WTC11 (cell line): ENCODE data around the gene TMEM72. TPM values are rescaled to one million over a fixed set of nuclear protein-coding genes. Genes with fewer than 3 reads are reported as not detected.
A peak's percentile ranks its signal among the peaks of the same experiment; 100 is the strongest.

Source experiments
- CREB1 ChIP-seq: sonication (generic); formaldehyde crosslinking; IDR thresholded peaks from 2 replicates; pipeline ENCODE4 v1.8.0; 2023; ENCODE audit warnings: mild to moderate bottlenecking, missing genetic modification reagents
- EMX1 ChIP-seq: fragments of 250-450 bp; sonication (Bioruptor Pico); IDR thresholded peaks from 2 replicates; pipeline ENCODE4 v1.8.0; 2021; ENCODE audit warnings: mild to moderate bottlenecking
- FOXP1 ChIP-seq: sonication (generic); formaldehyde crosslinking; IDR thresholded peaks from 2 replicates; pipeline ENCODE4 v1.8.0; 2022; ENCODE audit warnings: missing genetic modification reagents, mild to moderate bottlenecking, moderate library complexity, borderline replicate concordance
- GABPB1 ChIP-seq: sonication (generic); formaldehyde crosslinking; IDR thresholded peaks from 2 replicates; pipeline ENCODE4 v1.8.1; 2023; ENCODE audit warnings: mild to moderate bottlenecking, missing genetic modification reagents
- NR1H2 ChIP-seq: sonication (generic); formaldehyde crosslinking; IDR thresholded peaks from 2 replicates; pipeline ENCODE4 v1.9.0; 2021; ENCODE audit warnings: mild to moderate bottlenecking, moderate library complexity, missing genetic modification reagents
- PRRX2 ChIP-seq: fragments of 250-450 bp; sonication (Bioruptor Pico); IDR thresholded peaks from 2 replicates; pipeline ENCODE4 v1.8.0; 2021; ENCODE audit warnings: mild to moderate bottlenecking
- TCF7 ChIP-seq: sonication (generic); formaldehyde crosslinking; IDR thresholded peaks from 2 replicates; pipeline ENCODE4 v1.8.0; 2022; ENCODE audit warnings: mild to moderate bottlenecking, low read depth, missing genetic modification reagents, moderate library complexity
- TEAD4 ChIP-seq: sonication (generic); formaldehyde crosslinking; IDR thresholded peaks from 2 replicates; pipeline ENCODE4 v1.8.0; 2022; ENCODE audit warnings: mild to moderate bottlenecking, missing genetic modification reagents
- TP53 ChIP-seq: sonication (generic); formaldehyde crosslinking; IDR thresholded peaks from 2 replicates; pipeline ENCODE4 v1.8.1; 2023; ENCODE audit warnings: mild to moderate bottlenecking, missing genetic modification reagents
- ZBTB21 ChIP-seq: sonication (generic); formaldehyde crosslinking; IDR thresholded peaks from 2 replicates; pipeline ENCODE4 v1.8.1; 2023; ENCODE audit warnings: mild to moderate bottlenecking, missing genetic modification reagents, borderline replicate concordance
- ZNF121 ChIP-seq: sonication (generic); formaldehyde crosslinking; IDR thresholded peaks from 2 replicates; pipeline ENCODE4 v1.8.0; 2023; ENCODE audit warnings: missing genetic modification reagents
- ZNF219 ChIP-seq: sonication (generic); formaldehyde crosslinking; IDR thresholded peaks from 2 replicates; pipeline ENCODE4 v1.8.0; 2023; ENCODE audit warnings: missing genetic modification reagents, mild to moderate bottlenecking, borderline replicate concordance
- ZNF232 ChIP-seq: sonication (generic); formaldehyde crosslinking; IDR thresholded peaks from 2 replicates; pipeline ENCODE4 v1.8.0; 2022; ENCODE audit warnings: mild to moderate bottlenecking, missing genetic modification reagents
- ZNF416 ChIP-seq: fragments of 250-450 bp; sonication (Bioruptor Pico); IDR thresholded peaks from 2 replicates; pipeline ENCODE4 v1.9.0; 2021; ENCODE audit warnings: mild to moderate bottlenecking, inconsistent platforms
- total RNA-seq: library from RNA; stranded (reverse); gene quantifications from 3 replicates; pipeline ENCODE4 v1.2.3, GENCODE V29; 2021
- TF ChIP-seq, protein P1 (sequence below): sonication (generic); formaldehyde crosslinking; IDR thresholded peaks from 2 replicates; pipeline ENCODE4 v1.8.1; 2022; ENCODE audit warnings: missing genetic modification reagents, borderline replicate concordance
- TF ChIP-seq, protein P2 (sequence below): sonication (generic); formaldehyde crosslinking; IDR thresholded peaks from 2 replicates; pipeline ENCODE4 v1.8.0; 2022; ENCODE audit warnings: mild to moderate bottlenecking, missing genetic modification reagents
- TF ChIP-seq, protein P3 (sequence below): sonication (generic); formaldehyde crosslinking; IDR thresholded peaks from 2 replicates; pipeline ENCODE4 v1.8.1; 2022; ENCODE audit warnings: mild to moderate bottlenecking, missing genetic modification reagents, moderate library complexity, borderline replicate concordance
- TF ChIP-seq, protein P4 (sequence below): sonication (generic); formaldehyde crosslinking; IDR thresholded peaks from 2 replicates; pipeline ENCODE4 v1.8.1; 2023; ENCODE audit warnings: mild to moderate bottlenecking, missing genetic modification reagents
- TF ChIP-seq, protein P5 (sequence below): sonication (generic); formaldehyde crosslinking; IDR thresholded peaks from 2 replicates; pipeline ENCODE4 v1.8.0; 2022; ENCODE audit warnings: missing genetic modification reagents
- TF ChIP-seq, protein P6 (sequence below): sonication (generic); formaldehyde crosslinking; IDR thresholded peaks from 2 replicates; pipeline ENCODE4 v1.8.0; 2023; ENCODE audit warnings: missing genetic modification reagents, mild to moderate bottlenecking, borderline replicate concordance
- TF ChIP-seq, protein P7 (sequence below): sonication (generic); formaldehyde crosslinking; IDR thresholded peaks from 2 replicates; pipeline ENCODE4 v1.8.1; 2023; ENCODE audit warnings: mild to moderate bottlenecking, missing genetic modification reagents

Gene TMEM72
- total RNA-seq, 1 experiment from 2014 or later, result not detected

DNA sequence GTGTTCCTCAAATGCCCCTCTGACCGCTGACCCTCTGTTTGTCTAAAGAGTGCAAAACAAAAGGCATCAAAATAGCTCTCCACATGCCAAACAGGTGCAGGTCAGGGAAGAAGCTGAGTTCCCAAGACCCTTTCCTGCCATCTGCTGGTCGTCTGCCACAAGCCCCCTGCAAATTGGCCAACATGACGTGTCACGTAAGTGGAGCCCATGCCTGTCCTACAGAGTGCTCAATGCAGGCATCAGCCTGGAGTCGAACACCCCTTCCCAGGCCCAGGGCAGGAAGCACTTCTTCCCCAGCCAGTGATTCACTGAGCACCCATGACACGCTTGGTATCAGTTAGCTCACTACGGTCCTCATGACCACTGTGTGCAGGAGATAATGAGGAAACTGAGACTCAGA, 14.1 kb downstream of the TMEM72 start (continued):
- TF ChIP-seq, protein P1, sequence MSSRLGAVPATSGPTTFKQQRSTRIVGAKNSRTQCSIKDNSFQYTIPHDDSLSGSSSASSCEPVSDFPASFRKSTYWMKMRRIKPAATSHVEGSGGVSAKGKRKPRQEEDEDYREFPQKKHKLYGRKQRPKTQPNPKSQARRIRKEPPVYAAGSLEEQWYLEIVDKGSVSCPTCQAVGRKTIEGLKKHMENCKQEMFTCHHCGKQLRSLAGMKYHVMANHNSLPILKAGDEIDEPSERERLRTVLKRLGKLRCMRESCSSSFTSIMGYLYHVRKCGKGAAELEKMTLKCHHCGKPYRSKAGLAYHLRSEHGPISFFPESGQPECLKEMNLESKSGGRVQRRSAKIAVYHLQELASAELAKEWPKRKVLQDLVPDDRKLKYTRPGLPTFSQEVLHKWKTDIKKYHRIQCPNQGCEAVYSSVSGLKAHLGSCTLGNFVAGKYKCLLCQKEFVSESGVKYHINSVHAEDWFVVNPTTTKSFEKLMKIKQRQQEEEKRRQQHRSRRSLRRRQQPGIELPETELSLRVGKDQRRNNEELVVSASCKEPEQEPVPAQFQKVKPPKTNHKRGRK, result no peak
- TF ChIP-seq ZNF121 (CRISPR knock-in tag) (no peak), FOXP1 (CRISPR knock-in tag) (peak; percentile 54; the same call in 1 of the 2 replicates), ZNF232 (CRISPR knock-in tag) (0 out of 2 replicates have a peak, but pooled peaks have one; percentile 53), TEAD4 (CRISPR knock-in tag) (no peak), TP53 (CRISPR knock-in tag) (peak; percentile 75; the same call in 1 of the 2 replicates), ZNF219 (CRISPR knock-in tag) (no peak), NR1H2 (no peak), CREB1 (CRISPR knock-in tag) (no peak), GABPB1 (no peak), EMX1 (no peak), TCF7 (CRISPR knock-in tag) (no peak), ZBTB21 (CRISPR knock-in tag) (peak; percentile 73; the same call in 1 of the 2 replicates), ZNF416 (CRISPR knock-in tag) (no peak), PRRX2 (no peak)
- TF ChIP-seq, protein P2, sequence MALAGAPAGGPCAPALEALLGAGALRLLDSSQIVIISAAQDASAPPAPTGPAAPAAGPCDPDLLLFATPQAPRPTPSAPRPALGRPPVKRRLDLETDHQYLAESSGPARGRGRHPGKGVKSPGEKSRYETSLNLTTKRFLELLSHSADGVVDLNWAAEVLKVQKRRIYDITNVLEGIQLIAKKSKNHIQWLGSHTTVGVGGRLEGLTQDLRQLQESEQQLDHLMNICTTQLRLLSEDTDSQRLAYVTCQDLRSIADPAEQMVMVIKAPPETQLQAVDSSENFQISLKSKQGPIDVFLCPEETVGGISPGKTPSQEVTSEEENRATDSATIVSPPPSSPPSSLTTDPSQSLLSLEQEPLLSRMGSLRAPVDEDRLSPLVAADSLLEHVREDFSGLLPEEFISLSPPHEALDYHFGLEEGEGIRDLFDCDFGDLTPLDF (CRISPR knock-in tag), result peak; percentile 43; the same call in 1 of the 2 replicates
- TF ChIP-seq, protein P3, sequence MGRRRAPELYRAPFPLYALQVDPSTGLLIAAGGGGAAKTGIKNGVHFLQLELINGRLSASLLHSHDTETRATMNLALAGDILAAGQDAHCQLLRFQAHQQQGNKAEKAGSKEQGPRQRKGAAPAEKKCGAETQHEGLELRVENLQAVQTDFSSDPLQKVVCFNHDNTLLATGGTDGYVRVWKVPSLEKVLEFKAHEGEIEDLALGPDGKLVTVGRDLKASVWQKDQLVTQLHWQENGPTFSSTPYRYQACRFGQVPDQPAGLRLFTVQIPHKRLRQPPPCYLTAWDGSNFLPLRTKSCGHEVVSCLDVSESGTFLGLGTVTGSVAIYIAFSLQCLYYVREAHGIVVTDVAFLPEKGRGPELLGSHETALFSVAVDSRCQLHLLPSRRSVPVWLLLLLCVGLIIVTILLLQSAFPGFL (CRISPR knock-in tag), result no peak
- TF ChIP-seq, protein P4, sequence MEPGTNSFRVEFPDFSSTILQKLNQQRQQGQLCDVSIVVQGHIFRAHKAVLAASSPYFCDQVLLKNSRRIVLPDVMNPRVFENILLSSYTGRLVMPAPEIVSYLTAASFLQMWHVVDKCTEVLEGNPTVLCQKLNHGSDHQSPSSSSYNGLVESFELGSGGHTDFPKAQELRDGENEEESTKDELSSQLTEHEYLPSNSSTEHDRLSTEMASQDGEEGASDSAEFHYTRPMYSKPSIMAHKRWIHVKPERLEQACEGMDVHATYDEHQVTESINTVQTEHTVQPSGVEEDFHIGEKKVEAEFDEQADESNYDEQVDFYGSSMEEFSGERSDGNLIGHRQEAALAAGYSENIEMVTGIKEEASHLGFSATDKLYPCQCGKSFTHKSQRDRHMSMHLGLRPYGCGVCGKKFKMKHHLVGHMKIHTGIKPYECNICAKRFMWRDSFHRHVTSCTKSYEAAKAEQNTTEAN, result no peak
- TF ChIP-seq, protein P5, sequence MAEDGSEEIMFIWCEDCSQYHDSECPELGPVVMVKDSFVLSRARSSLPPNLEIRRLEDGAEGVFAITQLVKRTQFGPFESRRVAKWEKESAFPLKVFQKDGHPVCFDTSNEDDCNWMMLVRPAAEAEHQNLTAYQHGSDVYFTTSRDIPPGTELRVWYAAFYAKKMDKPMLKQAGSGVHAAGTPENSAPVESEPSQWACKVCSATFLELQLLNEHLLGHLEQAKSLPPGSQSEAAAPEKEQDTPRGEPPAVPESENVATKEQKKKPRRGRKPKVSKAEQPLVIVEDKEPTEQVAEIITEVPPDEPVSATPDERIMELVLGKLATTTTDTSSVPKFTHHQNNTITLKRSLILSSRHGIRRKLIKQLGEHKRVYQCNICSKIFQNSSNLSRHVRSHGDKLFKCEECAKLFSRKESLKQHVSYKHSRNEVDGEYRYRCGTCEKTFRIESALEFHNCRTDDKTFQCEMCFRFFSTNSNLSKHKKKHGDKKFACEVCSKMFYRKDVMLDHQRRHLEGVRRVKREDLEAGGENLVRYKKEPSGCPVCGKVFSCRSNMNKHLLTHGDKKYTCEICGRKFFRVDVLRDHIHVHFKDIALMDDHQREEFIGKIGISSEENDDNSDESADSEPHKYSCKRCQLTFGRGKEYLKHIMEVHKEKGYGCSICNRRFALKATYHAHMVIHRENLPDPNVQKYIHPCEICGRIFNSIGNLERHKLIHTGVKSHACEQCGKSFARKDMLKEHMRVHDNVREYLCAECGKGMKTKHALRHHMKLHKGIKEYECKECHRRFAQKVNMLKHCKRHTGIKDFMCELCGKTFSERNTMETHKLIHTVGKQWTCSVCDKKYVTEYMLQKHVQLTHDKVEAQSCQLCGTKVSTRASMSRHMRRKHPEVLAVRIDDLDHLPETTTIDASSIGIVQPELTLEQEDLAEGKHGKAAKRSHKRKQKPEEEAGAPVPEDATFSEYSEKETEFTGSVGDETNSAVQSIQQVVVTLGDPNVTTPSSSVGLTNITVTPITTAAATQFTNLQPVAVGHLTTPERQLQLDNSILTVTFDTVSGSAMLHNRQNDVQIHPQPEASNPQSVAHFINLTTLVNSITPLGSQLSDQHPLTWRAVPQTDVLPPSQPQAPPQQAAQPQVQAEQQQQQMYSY (CRISPR knock-in tag), result no peak
- TF ChIP-seq, protein P6, sequence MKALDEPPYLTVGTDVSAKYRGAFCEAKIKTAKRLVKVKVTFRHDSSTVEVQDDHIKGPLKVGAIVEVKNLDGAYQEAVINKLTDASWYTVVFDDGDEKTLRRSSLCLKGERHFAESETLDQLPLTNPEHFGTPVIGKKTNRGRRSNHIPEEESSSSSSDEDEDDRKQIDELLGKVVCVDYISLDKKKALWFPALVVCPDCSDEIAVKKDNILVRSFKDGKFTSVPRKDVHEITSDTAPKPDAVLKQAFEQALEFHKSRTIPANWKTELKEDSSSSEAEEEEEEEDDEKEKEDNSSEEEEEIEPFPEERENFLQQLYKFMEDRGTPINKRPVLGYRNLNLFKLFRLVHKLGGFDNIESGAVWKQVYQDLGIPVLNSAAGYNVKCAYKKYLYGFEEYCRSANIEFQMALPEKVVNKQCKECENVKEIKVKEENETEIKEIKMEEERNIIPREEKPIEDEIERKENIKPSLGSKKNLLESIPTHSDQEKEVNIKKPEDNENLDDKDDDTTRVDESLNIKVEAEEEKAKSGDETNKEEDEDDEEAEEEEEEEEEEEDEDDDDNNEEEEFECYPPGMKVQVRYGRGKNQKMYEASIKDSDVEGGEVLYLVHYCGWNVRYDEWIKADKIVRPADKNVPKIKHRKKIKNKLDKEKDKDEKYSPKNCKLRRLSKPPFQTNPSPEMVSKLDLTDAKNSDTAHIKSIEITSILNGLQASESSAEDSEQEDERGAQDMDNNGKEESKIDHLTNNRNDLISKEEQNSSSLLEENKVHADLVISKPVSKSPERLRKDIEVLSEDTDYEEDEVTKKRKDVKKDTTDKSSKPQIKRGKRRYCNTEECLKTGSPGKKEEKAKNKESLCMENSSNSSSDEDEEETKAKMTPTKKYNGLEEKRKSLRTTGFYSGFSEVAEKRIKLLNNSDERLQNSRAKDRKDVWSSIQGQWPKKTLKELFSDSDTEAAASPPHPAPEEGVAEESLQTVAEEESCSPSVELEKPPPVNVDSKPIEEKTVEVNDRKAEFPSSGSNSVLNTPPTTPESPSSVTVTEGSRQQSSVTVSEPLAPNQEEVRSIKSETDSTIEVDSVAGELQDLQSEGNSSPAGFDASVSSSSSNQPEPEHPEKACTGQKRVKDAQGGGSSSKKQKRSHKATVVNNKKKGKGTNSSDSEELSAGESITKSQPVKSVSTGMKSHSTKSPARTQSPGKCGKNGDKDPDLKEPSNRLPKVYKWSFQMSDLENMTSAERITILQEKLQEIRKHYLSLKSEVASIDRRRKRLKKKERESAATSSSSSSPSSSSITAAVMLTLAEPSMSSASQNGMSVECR (CRISPR knock-in tag), result peak; percentile 69; the same call in 1 of the 2 replicates
- TF ChIP-seq, protein P7, sequence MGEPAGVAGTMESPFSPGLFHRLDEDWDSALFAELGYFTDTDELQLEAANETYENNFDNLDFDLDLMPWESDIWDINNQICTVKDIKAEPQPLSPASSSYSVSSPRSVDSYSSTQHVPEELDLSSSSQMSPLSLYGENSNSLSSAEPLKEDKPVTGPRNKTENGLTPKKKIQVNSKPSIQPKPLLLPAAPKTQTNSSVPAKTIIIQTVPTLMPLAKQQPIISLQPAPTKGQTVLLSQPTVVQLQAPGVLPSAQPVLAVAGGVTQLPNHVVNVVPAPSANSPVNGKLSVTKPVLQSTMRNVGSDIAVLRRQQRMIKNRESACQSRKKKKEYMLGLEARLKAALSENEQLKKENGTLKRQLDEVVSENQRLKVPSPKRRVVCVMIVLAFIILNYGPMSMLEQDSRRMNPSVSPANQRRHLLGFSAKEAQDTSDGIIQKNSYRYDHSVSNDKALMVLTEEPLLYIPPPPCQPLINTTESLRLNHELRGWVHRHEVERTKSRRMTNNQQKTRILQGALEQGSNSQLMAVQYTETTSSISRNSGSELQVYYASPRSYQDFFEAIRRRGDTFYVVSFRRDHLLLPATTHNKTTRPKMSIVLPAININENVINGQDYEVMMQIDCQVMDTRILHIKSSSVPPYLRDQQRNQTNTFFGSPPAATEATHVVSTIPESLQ, result no peak
